Activated CD4-positive, CD25-positive, alpha-beta regulatory T cell treated with anti-CD3 and anti-CD28 coated beads, Interleukin-2, amount 50 U/mL, for 72 hours (primary cell): ENCODE results near the gene ILF3.
"Not testable (repeated sequence)": the region's sequence is repeated elsewhere in the genome, so short reads cannot be mapped to it uniquely, and the experiment has no call there.

Experiments used
- DNase-seq: peaks from one replicate; pipeline ENCODE4 v3.0.0; 2021

Gene ILF3

GRCh38 chr19:10643172-10643967, 10.8 kb upstream of the ILF3 start:
- no peak for DNase-seq

DNA sequence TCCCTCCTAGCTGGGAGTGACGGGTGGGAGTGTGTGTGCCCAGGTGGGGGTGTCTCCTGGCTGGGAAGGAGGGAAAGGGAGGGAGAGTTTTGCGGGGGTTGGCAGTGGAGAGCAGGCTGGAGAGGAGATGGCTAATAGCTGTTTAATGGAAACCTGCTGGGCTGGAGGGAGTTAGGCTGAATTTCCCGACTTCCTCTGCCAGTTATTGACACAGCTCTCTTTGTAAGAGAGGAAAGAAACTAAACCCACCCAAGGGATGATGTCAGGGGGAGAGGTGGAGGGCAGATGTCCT, 10.2 kb upstream of the ILF3 start:
- DNase-seq, result no peak

- DNase-seq, result peak; percentile 78
Observed at GRCh38 chr19:10644260-10645007, 9.7 kb upstream of the ILF3 start.

DNA sequence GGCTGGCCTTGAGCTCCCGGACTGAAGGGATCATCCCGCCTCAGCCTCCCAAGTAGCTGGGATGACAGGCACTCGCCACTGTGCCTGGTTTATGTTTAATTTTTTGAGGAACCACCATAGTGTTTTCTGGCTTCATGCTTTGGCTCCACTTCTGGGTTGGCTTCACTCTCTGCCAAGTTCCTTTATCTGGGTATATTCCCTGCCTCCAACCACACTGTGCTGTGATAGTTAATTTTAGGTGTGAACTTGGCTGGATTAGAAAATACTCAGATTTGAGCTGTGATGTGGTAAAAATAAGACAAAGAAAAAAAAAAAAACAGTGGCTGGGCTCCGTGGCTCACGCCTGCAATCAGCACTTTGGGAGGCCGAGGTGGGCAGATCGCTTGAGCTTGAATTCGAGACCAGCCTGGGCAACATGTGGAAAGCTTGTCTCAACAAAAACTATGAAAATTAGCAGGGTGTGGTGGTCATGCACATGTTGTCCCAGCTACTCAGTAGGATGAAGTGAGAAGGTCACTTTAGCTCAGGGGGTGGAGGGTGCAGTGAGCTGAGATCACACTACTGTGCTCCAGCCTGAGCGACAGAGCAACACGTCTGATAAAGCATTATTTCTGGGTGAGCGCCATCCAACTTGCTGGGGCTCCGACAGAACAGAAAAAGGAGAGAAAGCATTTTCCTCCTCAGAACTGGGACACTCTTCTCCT, 7.5 kb upstream of the ILF3 start:
- no peak for DNase-seq

GRCh38 chr19:10648360-10648759, 5.8 kb upstream of the ILF3 start:
- no peak for DNase-seq

- no peak for DNase-seq
Observed at GRCh38 chr19:10651851-10652250, 2.3 kb upstream of the ILF3 start.

- DNase-seq, result no peak
Observed at GRCh38 chr19:10653482-10653731, 739 bp upstream of the ILF3 start.

GRCh38 chr19:10654610-10655456, 687 bp downstream of the ILF3 start:
- DNase-seq, result no peak

DNA sequence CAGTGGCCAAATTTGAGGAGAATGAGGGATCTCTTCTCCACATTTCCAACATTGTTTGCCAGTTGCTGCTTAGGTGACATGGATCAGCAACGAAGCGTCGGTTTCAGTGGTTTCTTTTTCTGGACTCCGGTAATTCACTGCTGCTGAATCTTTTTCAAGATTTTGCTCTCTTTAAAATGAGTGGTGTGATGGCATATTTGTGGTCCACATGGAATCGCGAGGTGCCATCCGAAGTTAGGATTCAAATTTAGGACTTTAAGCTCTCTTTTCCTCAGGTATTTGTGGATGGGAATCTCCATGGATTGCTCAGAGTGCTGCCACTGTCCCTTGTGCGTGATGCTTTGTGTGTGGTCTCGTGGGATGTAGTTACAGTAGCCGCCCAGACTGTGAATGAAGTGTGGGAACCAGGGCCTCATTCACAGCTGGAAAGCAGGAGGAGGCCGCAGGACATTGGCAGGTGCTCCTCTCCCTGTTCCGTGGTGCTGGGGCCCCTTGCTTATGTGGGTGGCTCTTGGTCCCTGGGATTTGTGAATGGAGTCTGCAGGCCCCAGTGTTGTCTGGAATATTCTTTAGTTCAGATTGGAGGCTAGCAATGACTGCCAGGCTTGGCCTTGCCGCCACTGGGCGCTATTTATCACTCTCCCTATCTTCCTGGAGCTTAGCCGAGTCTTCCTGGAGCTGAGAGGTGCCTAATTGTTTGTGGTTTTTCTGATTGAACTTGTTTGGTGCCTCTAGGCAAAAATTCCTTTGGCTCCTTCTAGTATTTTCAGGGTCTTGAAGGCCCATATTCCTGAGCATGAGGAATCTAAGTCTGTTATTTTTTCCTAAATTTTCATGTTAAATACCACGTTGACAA, 1.5 kb downstream of the ILF3 start:
- no peak for DNase-seq

- no peak for DNase-seq
Observed at GRCh38 chr19:10660346-10660745, 6.2 kb downstream of the ILF3 start.

DNA sequence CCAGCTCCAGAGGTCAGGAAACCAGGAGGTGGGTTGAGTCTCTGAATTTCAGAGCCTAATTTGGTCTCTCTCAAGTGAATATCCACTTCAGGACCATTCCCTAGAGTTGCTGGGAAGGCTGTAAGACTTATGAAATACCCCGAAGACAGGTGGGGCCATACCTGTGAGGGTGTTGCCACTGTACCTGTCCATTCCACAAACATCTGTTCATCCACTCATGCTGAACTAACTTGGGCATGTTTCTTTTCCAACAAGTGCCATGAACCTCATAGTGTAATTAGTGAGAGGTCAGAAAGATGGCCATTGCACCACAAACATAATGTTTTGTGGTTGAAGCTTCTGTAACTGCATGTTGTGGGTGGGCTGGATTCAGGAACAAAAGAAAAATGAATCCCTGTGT, 7.8 kb downstream of the ILF3 start:
- DNase-seq, result no peak

GRCh38 chr19:10662384-10663251, 8.5 kb downstream of the ILF3 start:
- DNase-seq, result no peak

- not testable (repeated sequence) for DNase-seq
Observed at GRCh38 chr19:10663252-10663563, 9.1 kb downstream of the ILF3 start.

GRCh38 chr19:10667867-10668266, 13.7 kb downstream of the ILF3 start:
- no peak for DNase-seq

DNA sequence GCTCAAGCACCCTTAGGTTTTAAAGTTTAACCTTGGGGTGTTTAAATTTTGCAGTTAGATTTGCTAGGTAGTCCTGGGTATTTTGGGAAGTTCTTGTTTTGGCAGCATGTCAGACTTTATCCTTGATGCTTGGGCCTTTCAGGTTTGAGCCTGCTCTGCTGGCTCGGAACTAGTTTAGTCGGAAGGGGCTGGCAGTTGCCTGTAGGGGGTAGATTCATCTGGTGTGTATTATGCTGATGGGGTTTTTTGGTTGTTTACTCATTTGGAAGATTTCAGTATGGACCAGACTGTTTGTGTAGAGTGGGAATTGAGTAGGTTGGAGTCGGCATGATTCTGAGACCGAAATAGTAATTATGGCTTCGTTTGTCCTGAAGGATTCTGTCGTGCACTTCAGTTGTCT, 15.1 kb downstream of the ILF3 start:
- no peak for DNase-seq

DNA sequence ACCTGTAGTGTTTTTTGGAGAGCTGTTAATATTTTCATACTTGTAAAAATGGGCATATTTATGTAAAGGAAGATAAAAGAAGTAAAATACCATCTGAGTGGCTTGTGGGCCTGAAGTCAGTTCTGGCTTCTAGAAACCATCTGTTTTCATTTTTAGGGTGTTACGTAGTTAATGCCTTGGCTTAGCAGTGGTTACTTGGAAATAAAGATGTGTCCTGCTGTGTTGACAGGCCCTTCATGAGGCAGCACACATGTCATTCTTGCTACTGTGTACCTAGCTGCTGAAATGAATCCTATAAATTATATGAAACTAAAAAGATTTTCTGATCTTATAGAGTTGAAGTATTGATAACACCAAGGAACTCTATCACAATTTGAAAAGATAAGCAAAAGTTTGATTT, 16.0 kb downstream of the ILF3 start:
- DNase-seq, result no peak

DNA sequence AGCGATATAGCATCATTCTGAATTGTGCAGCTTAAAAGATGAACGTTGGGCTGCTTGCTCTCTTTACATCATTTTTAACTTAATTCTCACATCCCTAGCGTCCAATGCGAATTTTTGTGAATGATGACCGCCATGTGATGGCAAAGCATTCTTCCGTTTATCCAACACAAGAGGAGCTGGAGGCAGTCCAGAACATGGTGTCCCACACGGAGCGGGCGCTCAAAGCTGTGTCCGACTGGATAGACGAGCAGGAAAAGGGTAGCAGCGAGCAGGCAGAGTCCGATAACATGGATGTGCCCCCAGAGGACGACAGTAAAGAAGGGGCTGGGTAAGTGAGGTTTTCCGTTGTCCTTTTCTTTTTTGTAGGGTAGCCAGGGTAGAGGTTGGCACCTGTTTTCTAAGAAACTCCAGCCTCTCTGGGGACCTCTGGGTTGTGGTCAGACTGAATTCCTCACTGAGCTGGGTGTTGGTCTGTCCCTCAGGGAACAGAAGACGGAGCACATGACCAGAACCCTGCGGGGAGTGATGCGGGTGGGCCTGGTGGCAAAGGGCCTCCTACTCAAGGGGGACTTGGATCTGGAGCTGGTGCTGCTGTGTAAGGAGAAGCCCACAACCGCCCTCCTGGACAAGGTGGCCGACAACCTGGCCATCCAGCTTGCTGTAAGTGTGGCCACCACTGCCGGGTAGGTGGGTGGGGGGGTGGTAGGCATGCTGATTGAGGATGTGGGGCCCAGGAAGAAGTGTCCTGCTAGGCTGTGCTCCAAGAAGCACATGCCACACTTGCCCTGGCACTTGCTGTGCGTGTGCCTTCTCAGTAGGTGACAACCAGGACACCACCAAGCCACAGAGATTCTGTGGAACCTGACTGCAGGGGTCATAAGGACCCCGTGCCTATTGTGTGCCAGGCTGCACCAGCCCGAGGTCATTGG, 17.0 kb downstream of the ILF3 start:
- no peak for DNase-seq

GRCh38 chr19:10671922-10672321, 17.8 kb downstream of the ILF3 start:
- not testable (repeated sequence) for DNase-seq

GRCh38 chr19:10675214-10675613, 21.1 kb downstream of the ILF3 start:
- DNase-seq, result not testable (repeated sequence)

- no peak for DNase-seq
Observed at GRCh38 chr19:10677751-10678150, 23.6 kb downstream of the ILF3 start.
